Smooth muscle cell (in vitro differentiated cells): ENCODE data around the gene TMEM131. TPM values are rescaled to one million over a fixed set of nuclear protein-coding genes. Genes with fewer than 3 reads are reported as not detected.

Experiments
- DNase-seq: peaks from one replicate; lab custom pipeline; 2025; ENCODE audit not compliant: unreplicated experiment; lab: John Stamatoyannopoulos, UW
- H2AFZ ChIP-seq: fragments of 200-600 bp; sonication (generic); 2 replicates; pipeline ENCODE4 v1.6.0; 2016; ENCODE audit warnings: antibody characterized with exemption, low read depth, mild to moderate bottlenecking
- H3F3A ChIP-seq: fragments of 200-600 bp; sonication (generic); 2 replicates; pipeline ENCODE4 v1.6.0; 2017; ENCODE audit warnings: antibody characterized with exemption, low read depth
- H3K27ac ChIP-seq: fragments of 200-600 bp; sonication (generic); 2 replicates; pipeline ENCODE4 v1.5.1; 2016; ENCODE audit warnings: low read depth, mild to moderate bottlenecking
- H3K27me3 ChIP-seq: fragments of 200-600 bp; sonication (generic); 2 replicates; pipeline ENCODE4 v1.6.1; 2016; ENCODE audit warnings: low read depth, mild to moderate bottlenecking
- H3K36me3 ChIP-seq: fragments of 200-600 bp; sonication (generic); 2 replicates; pipeline ENCODE4 v1.5.1; 2016; ENCODE audit warnings: low read depth
- H3K4me1 ChIP-seq: fragments of 200-600 bp; sonication (generic); 2 replicates; pipeline ENCODE4 v1.5.1; 2016; ENCODE audit warnings: low read depth
- H3K4me2 ChIP-seq: fragments of 200-600 bp; sonication (generic); 2 replicates; pipeline ENCODE4 v1.6.0; 2016; ENCODE audit warnings: mild to moderate bottlenecking
- H3K4me3 ChIP-seq: fragments of 200-600 bp; sonication (generic); 2 replicates; pipeline ENCODE4 v1.5.1; 2016; ENCODE audit warnings: mild to moderate bottlenecking
- H3K79me2 ChIP-seq: fragments of 200-600 bp; sonication (generic); 2 replicates; pipeline ENCODE4 v1.6.0; 2016; ENCODE audit warnings: low read depth, mild to moderate bottlenecking
- H3K9ac ChIP-seq: fragments of 200-600 bp; sonication (generic); 2 replicates; pipeline ENCODE4 v1.6.0; 2016; ENCODE audit warnings: low read depth
- H3K9me3 ChIP-seq: fragments of 200-600 bp; sonication (generic); replicated peaks from 2 replicates; pipeline ENCODE4 v1.5.1; 2016; ENCODE audit warnings: low read depth
- H4K20me1 ChIP-seq: fragments of 200-600 bp; sonication (generic); 2 replicates; pipeline ENCODE4 v1.6.0; 2016; ENCODE audit warnings: low read depth
- CTCF ChIP-seq: fragments of 200-600 bp; sonication (generic); IDR thresholded peaks from 2 replicates; pipeline ENCODE4 v1.5.1; 2017; ENCODE audit warnings: borderline replicate concordance, mild to moderate bottlenecking, antibody characterized with exemption; ENCODE audit not compliant: insufficient read depth, poor library complexity, severe bottlenecking
- WGBS: methylation state at CpG from one replicate; pipeline ENCODE4 v1.1.7; 2016; ENCODE audit warnings: low lambda C conversion rate; 5-methylcytosine and 5-hydroxymethylcytosine counted together
- polyA plus RNA-seq: library from polyadenylated mRNA; unstranded; fragments of >200 nt; fragmentation: Nextera tagmentation; extraction: Ambion mirVana; gene quantifications from 2 replicates; pipeline ENCODE4 v1.2.1, GENCODE V29; 2016
- total RNA-seq: library from RNA; depleted of rRNA; stranded (reverse); fragments of >200 nt; gene quantifications from 2 replicates; pipeline ENCODE4 v1.2.3, GENCODE V29; 2014

TMEM131 gene
- total and polyA plus RNA-seq, 2 experiments from 2014 or later, result 16.7 to 32.3 TPM

- Histone ChIP-seq H3K27me3 (no peaks in the 10 kb centered on the region), H3K4me3 (no peak overlapping the region), H2AFZ (no peak overlapping the region), H3K27ac (no peak overlapping the region), H3K79me2 (no peaks in the 10 kb centered on the region), H4K20me1 (no peaks in the 10 kb centered on the region), H3K4me2 (no peak overlapping the region), H3K9me3 (no peaks in the 10 kb centered on the region), H3K36me3 (no peaks in the 10 kb centered on the region), H3F3A (no peaks in the 10 kb centered on the region), H3K9ac (no peak overlapping the region), H3K4me1 (no peaks in the 10 kb centered on the region)
- DNase-seq, result no peak
- 86% methylated on average over 8 of the region's 8 CpGs for WGBS
- TF ChIP-seq CTCF, result no peak
Observed at GRCh38 chr2:98040331-98040939, 44.7 kb upstream of the TMEM131 start.

DNA sequence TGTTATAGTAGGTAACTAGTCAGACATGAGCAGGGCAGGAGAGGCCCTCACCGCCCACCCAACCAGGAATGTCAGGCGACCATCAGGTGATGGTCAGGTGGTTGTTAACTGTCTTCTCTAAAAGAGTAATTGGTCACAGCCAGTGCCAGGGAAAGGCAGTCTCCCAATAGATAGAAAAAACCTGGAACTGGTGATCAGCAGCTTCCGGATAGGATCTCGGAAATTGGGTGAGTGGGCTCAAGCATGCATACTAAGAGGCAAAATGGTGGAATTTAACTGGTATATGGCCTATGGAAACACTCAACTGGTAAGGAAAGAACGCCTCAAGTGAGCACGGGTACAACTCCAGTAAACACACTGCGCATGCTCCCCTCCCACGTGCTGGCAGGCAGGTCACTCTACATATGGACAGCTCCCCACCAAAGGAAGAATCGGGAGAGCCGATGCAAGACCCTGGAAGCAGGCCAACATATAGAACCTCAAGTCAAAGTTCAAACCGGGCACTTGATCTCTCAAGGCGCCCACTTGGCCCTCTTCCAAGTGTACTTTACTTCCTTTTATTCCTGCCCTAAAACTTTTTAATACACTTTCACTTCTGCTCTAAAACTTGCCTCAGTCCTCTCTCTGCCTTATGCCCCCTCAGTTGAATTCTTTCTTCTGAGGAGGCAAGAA lies 43.5 kb upstream of the TMEM131 start:
- Histone ChIP-seq H3K4me2 (no peak overlapping the region), H3K9ac (no peak overlapping the region), H3K9me3 (no peaks in the 10 kb centered on the region), H2AFZ (no peak overlapping the region), H3F3A (no peaks in the 10 kb centered on the region), H3K27me3 (no peaks in the 10 kb centered on the region), H4K20me1 (no peaks in the 10 kb centered on the region), H3K27ac (no peak overlapping the region), H3K4me1 (no peaks in the 10 kb centered on the region), H3K4me3 (no peak overlapping the region), H3K79me2 (no peaks in the 10 kb centered on the region), H3K36me3 (no peaks in the 10 kb centered on the region)
- no peak for TF ChIP-seq CTCF
- DNase-seq, result no peak
- 88% methylated on average over 12 of the region's 12 CpGs for WGBS

- no peak overlapping the region for H3K27ac ChIP-seq
- H3K27me3 ChIP-seq, result no peaks in the 10 kb centered on the region
- H3K9me3 ChIP-seq, result no peaks in the 10 kb centered on the region
- no peaks in the 10 kb centered on the region for H3K4me1 ChIP-seq
- no peaks in the 10 kb centered on the region for H3K79me2 ChIP-seq
- H3K36me3 ChIP-seq, result no peaks in the 10 kb centered on the region
- WGBS, result 72% methylated on average over 2 of the region's 2 CpGs
- H3F3A ChIP-seq, result no peaks in the 10 kb centered on the region
- no peaks in the 10 kb centered on the region for H4K20me1 ChIP-seq
- DNase-seq, result no peak
- H2AFZ ChIP-seq, result no peak overlapping the region
- H3K4me3 ChIP-seq, result no peak overlapping the region
- H3K9ac ChIP-seq, result no peak overlapping the region
- no peak overlapping the region for H3K4me2 ChIP-seq
- TF ChIP-seq CTCF, result no peak
Observed at GRCh38 chr2:98037666-98038336, 42.1 kb upstream of the TMEM131 start.
